GM18868 (cell line): ENCODE data around the gene MPO.

Source experiments
- ATAC-seq: cut with Tn5 transposase; IDR thresholded peaks from one replicate; pipeline ENCODE4 v1.9.1; 2021; ENCODE audit warnings: mild to moderate bottlenecking, moderate library complexity; ENCODE audit not compliant: unreplicated experiment

Gene MPO

DNA sequence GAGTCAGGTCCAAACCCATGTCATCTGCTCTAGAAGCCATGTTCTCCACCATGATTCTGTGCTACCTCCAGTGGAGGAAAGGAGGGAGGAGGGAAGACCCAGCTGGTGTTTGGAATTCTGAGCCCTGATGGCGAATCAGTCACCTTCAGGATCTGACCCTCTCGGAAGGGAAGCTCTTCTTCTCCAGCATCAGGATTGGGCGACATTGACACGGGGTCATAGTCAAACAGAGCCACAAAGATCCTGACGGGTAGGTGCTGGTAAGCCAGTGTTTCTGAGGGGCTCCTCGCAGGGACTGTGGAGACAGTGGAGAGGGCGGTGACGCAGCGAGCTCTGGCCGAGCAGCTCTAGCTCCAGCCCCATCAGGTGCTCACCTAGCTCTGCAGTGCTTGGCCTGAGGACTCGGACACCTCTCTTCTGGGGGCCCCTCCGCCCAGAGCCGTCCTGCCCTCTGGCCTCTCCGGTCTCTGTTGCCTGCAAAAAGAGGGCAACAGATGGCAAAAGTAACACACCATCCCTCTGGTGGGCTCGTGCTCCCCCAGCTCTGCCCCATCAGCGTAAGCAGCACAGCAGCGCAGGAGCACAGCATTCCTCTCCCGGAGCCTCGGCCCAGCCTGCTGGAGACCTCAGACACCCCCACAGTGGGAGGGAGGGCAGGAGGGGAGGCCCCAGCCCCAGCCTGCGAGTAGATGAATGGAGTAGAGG lies 26.9 kb upstream of the MPO start:
- no peak for ATAC-seq

DNA sequence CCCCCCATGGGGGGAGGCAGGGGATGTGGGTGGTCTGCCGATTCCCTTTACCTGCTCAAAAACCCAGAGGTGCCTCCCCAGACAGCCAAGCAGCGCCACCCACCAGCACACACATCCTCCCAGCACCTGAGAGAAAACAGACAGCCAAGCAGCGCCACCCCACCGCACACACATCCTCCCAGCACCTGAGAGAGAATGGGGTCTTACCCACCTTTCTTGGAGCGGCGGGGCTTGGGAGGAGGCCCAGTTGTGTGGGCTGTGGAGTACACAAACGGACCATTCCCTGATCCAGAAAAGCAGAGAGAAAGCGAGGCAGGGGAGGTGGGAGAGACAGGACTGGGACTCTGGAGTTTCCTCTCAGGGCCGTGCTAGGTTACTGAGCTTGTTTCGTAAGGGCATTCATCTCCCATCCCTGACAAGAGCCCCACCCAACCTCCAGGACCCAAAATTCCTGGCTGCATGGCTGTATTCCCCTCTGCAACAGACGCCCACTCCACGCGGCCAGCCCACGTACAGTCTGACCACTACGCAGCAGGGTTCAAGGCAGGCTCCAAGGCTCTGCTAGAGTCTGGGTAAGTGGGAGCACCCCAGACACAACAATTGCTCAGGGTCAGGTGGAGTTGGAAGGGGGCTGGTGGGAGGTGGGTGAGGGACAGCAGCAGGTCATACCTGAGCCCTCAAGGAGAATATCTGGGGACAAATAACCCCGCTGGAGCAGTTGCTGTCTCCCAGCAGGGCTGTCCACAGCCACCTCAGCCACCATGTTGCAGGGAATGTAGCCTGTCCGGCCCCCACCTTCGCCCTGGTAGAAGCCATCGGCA lies 25.6 kb upstream of the MPO start:
- ATAC-seq = no peak

DNA sequence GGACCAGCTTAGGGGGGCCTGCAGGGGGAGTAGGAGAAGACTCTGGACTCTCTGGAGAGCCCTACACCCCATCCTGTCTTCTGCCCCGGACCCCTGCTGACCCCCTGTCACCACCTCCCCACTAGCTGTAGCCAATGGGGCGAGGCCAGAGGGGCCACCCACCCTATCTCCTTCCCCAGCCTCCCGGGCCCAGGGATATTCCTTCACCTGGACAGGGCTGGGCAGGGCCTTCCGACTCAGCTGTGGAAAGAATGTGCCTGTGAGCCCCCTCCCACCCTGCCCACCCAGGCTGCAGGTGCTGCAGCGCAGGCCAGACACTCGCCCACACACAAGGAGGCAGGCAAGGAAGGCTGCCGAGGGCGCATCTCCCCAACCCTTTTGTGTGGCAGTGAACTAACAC lies 24.9 kb upstream of the MPO start:
- no peak for ATAC-seq

DNA sequence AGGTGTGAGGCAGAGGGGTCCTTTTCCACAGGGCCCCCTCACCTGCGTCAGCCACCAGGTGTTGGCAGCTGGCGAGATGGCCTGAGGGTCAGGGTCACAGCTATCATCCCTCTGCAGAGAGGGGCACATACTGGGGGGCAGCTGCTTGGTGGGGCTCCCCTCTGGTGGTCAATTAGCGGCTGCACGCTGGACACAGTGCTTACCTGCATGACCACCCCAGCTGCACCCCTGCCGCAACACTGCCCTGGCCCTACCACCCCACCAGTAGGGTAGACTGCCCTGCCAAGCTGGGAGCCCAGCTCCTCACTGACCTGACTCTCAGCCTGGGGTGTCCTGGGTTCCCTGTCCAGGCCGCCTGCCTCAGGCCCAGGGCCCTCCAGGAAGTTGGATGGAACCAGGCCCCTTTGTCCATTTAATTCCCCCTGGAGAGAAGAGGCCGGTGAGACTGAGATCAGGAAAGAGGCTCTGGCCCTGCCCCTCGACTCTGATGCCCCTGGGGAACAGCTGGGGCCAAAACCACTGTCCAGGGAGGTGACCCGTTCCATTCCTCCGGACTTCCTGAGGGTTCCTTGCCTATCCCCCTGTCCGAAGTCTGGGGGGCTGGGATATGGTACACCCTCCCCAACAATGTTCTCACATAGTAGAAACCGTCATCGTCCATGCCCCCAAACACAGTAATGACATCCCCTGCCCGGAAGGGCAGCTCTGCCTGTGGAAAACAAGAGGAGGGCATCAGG lies 24.2 kb upstream of the MPO start:
- ATAC-seq = no peak

DNA sequence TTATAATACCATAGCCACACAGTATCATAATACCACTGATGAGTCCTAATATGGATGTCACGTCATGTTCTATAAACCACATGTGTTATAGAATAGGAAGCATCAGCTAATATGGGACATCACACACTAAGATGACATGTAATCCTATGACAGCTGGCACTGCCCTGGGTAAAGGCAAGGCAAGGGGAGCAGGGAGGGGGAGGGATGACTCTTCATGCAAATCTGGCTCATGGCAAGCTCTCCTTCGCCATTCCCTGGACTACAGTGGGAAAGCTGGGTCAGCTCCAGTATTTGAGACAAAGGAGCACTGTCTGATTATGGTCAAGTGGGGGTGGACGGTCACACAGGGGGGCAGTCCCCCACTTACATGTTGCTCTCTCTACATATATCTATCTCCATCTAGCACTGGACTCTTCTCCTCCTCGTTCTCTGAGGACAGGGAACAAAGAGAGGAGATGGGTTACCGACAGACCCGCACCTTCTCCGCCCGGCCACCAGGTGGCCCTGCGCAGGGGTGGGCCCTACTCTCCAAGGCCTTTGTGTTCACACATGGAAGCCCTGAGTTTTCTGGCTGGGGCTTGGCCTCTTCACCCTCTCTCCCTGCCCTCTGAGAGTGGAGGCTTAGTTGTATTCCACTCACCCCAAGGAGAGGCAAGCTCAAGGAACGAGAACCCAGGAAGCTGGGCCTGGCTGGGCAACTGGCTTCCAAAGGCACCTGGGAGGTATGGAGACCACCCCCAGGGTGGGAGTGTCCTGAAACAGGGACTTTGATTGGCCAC lies 23.4 kb upstream of the MPO start:
- no peak for ATAC-seq

DNA sequence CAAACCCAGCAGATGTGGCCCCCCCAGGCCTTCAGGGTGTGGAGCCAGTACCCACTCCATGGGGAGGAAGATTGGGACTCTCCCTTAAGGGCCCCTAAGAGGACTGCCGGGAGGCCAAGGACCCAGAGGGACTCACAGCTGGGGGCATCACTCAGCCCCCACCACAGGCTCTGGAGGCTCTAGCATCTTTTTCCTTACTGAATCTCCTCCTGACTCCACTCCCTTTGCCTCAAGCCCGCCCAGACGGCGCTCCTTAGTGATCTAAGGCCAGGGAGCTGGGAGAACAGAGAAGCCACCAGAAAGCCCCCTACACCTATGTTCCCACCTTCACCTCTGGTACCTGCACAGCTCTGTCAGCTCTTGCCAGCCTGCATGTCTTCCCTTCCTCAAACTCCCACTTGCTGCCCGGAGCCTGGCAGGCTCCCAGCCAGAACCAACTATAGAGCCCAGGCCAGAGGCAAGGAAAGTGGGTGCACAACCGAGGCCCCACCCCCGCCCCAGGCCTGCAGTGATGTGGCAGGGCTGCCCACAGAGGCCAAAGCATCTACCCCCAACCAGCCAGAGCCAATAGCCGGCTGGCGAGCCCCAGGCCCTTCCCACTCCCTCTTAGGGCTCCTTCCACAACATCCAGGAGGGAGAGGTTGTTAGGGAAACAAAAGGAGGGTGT lies 22.3 kb upstream of the MPO start:
- no peak for ATAC-seq

DNA sequence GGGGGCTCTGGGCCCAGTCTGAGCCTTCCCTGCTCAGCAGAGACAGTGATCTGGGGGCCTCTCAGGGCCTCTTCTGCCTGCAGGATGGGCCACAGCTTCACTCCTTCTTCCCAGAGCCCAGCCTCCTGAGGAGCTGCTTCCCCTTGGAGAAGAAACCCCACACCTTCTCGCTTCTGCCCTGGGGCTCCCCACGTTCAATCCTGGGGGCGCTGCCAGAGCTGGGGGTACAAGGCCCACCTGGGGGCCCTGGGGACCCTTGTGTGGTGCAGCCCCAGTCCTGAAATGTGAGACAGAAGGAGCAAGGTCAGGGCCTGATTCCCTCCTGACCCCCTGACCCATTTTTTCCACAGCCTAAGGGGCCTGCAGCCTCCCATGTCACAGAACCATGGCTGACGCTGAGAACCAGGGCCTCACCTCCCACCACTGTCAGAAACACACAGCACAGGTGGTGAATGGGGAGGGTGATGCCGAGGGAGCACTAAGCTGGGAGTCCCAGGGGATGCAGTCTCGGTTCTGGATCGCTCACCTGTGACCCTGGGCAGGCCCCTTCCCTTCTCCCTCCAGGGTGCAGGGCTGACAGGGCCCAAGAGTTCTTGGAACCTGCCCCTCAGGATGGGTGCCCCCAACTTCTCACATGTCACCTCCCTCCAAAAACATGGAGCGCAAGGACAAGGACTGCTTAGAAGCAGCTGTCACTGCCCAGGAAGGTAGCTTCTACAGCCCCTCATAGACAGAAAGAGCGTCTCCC lies 21.6 kb upstream of the MPO start:
- no peak for ATAC-seq

DNA sequence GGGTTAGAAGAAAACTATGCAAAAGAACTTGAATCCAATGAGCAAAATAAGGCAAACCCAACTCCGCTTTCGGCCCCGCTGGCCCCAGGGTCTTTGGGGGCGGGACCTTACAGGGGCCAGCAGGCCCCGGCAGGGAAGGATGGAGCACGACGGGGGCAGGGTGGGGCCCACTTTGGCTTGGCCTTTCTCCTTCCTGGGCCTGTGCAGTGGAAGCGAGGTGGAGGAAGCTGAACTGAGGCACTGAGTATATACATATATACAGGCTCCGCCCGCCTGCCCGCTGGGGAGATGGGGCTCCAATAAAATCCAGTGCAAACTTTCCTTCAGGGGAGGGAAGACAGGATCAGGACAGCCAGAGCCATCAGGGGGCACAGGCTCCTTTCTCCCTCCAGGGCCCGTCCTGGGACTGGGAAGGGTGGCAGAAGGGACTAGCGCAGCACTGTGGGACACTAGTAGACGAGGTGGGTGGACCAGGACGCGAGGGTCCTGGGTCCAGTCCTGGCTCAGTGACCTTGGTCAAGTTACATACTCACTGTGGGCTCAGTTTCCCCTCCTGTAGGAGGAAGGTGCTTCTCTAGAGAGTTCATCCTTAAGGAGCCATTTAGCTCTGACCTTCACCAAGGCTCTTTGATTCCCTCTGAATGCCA lies 20.9 kb upstream of the MPO start:
- ATAC-seq = no peak

DNA sequence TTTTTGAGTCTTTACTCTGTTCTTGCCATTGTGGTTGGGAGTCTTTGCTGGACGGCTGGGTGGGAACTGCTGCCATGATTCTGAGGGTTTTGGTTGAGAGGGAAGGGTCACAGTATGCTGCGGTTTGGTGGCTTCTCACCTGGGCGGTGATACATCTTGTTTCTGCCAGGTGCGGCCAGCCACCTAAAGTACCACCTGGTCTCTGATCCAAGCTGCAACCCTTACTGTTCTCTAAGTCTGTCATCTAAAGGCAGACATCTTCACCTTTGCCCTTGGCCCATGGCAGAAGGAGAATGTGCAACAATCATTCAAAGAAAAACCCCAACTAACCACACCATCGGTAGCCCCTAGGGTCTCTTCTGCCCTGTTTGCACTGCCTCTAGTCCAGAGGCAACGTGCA lies 19.6 kb upstream of the MPO start:
- no peak for ATAC-seq

DNA sequence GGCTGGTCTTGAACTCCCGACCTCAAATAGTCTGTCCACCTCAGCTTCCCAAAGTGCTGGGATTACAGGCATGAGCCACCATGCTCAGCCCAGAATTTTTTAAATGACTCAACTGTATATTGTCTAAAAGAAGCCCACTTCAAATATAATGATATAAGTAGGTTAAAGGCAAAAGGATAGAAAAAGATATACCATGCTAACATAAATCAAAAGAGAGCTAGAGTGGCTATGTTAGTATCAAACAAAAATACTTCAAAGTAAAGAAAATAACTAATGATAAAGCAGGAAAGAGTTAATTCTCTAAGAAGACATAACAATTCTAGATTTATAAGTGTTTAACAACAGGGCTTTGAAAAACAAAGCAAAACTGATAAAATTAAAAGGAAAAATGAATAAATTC lies 13.3 kb upstream of the MPO start:
- no peak for ATAC-seq

DNA sequence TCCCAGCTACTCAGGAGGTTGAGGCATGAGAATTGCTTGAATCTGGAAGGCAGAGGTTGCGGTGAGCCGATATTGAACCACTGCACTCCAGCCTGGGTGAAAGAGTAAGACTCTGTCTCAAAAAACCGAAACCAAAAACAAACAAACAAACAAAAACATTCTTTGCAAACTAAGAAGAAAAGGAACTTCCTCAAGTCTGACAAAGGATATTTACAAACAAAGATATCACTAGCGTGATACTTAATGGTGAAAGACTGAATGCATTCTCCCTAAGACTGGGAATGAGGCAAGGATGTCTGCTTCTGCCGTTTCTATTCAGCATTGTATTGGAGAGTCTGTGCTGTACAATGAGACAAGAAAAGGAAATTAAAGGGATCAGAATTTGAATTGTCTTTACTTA lies 10.5 kb upstream of the MPO start:
- no peak for ATAC-seq

DNA sequence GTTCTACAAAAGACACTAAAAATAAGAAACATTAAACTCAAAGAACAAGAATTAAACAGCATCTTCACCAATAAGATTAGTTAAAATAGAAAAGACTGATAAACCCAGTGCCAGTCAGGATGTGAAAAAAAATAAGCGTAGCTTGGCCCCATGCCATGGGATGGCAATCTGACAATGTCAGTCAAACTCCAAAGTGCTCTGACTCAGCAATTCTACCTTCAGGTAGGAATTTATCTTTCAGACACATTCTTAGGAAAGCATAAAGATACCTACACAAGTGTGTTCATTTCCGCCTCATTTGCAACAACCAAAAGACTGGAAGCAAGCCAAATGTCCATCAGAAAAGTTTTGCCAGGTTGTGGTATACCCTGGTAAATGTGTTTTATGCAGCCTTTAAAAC lies 9.1 kb upstream of the MPO start:
- no peak for ATAC-seq

DNA sequence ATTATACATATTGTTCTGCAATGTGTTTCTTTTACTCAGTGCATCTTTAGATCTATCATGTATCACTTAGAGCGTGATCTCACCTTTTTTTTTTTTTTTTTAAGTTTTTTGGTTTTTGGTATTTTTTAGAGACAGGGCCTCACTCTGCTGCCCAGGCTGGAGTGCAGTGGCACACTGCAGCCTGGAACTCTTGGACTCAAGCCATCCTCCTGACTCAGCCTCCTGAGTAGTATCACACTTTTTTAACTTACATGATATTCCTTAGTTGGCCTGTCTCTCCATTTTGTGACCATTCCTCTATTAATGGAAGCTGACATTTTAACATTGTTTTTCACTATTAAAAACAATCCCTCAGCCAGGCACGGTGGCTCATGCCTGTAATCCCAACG lies 4.7 kb upstream of the MPO start:
- ATAC-seq = no peak

DNA sequence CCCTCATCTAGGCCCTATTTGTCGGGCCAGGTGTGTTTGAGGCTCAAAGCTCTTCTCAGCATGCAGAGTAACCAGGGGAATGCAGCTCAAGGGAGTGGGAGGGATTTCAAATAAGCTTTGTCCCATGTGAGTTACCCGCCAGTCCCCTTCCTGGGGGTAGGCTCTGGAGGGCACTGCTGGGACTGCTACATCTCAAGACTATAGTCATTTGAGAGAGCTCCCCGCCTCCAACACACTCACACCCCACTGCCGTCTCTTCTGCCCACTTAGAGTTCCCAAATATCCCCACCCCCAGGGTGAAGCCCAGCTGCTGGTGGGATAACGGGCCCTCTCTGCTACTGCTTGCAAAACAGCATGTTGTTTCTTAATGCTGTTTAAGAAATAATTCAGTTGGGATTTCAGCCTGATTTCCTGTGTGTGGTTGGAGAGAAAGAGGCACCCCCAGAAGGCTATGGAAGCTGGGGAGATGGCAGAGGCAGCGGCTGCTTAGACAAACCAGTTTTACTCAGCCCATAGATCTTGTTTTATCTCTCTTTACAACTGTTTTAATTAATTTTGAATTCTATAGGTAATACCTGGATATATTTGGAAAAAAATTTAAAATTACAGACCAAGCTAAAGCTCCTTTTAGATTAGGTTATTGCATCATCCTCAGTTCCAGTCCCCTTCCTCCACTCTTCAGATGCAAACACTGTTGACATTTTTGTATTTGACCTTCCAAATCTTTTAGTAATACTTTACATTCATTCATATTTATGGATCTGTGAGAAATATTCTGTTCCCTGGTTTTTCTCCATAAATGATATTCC lies 4.1 kb upstream of the MPO start:
- ATAC-seq = no peak

DNA sequence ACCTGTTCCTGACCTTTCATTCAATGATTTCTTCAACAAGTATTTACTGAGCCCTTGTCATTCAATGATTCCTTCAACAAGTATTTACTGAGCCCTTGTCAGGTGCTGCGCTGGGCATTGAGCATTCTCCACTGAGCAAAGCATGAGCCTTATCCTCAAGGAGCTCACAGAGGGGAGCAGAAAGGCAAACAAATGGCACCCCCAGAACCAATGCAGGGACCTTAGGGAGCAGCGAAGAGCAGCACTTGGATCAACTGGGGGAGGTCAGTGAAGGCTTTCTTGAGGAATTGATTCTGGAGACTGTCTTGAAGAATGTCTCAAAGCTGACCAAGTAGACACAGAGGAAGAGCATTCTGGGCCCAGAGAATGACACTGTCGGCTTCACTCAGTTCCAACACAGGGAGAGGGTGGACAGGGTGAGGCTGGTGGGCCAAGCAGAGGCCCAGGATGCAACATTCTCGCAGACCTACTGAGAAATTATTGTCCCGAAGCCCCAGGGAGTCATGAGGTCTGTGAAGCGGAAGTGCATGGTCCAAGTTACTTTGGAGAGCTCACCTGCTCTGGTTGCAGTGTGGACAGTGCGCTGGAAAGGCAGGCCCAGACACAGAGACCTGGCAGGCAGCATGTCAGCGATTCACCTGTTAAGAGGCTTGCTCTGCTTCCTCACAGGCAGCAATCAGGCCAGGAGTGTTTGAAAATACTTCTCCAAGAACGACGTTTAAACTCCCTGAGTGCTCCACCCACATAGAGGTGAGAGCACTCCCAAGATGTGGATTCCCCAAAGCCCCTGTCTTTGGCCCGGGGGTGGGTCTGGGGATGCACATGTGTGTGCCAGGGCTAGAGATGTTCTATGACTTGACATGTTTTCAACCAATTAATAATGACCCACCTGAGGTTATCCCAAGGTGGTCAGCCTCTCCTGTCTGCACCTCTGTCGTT lies 3.2 kb upstream of the MPO start:
- no peak for ATAC-seq

DNA sequence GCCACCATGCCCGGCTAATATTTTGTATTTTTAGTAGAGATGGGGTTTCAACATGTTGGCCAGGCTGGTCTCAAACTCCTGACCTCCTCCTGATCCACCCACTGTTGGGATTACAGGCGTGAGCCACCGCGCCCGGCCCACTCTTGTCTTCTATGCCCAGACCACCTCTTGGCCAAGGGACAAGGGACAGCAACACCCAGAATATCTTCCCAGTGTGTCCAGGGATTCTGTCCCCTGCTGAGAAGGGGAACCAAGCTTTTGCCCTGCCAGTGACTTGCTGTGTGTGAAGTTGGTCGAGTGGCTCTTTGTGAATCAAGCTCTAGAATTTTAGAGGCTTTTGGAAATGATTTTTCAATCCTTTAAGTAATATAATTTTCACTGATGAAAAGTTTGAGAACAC lies 1.7 kb upstream of the MPO start:
- no peak for ATAC-seq

DNA sequence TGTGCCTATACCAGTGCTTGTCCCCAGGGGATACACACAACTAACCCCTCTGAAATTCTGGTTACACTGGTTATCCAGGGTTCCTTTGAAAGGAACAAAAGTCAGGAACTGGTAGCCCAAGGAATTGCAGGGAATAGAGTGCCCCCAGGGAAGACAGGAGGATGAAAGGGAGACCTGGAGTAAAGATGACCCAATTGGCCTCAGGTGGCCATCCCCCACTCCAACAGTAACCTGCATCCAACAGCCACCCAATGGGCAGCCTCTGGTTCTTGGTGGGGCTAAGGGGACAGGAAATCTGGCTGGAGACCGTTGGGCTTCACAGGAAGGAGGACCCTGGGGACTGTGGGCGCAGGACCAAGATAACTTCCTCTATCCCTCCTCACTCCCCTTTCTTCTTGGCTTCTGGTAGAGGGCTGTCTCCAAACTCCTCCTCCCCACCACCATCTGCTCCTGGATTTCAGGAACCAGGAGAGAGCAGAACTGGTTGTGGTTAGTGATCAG lies 826 bp upstream of the MPO start:
- ATAC-seq = no peak
